Measurements from ENCODE around the gene KCNJ16. TPM values are rescaled to one million over a fixed set of nuclear protein-coding genes. Genes with fewer than 3 reads are reported as not detected.

Gene KCNJ16
- total RNA-seq, 1 donor from 2014 or later = 0.17 TPM

- no peak for DNase-seq (ENCODE audit: low spot score)
- no peaks in the 10 kb centered on the region for H3K36me3 Mint-ChIP-seq (ENCODE audit: low read depth)
- no peak overlapping the region for H3K4me3 Mint-ChIP-seq (ENCODE audit: unreplicated experiment)
- TF ChIP-seq, protein P1, sequence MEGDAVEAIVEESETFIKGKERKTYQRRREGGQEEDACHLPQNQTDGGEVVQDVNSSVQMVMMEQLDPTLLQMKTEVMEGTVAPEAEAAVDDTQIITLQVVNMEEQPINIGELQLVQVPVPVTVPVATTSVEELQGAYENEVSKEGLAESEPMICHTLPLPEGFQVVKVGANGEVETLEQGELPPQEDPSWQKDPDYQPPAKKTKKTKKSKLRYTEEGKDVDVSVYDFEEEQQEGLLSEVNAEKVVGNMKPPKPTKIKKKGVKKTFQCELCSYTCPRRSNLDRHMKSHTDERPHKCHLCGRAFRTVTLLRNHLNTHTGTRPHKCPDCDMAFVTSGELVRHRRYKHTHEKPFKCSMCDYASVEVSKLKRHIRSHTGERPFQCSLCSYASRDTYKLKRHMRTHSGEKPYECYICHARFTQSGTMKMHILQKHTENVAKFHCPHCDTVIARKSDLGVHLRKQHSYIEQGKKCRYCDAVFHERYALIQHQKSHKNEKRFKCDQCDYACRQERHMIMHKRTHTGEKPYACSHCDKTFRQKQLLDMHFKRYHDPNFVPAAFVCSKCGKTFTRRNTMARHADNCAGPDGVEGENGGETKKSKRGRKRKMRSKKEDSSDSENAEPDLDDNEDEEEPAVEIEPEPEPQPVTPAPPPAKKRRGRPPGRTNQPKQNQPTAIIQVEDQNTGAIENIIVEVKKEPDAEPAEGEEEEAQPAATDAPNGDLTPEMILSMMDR (IDR thresholded peaks at IDR 0.05) = no peak
- no peaks in the 10 kb centered on the region for H3K9me3 Mint-ChIP-seq (ENCODE audit: low read depth)
- no peak overlapping the region for H3K27ac Mint-ChIP-seq (ENCODE audit: unreplicated experiment)
- peaks cover 10% of the 10 kb centered on the region for H3K4me1 Mint-ChIP-seq (ENCODE audit: low read depth)
- no peaks in the 10 kb centered on the region for H3K27me3 Mint-ChIP-seq (ENCODE audit: low read depth)
Measured at GRCh38 chr17:70095455-70095854, 20.4 kb downstream of the KCNJ16 start.

DNA sequence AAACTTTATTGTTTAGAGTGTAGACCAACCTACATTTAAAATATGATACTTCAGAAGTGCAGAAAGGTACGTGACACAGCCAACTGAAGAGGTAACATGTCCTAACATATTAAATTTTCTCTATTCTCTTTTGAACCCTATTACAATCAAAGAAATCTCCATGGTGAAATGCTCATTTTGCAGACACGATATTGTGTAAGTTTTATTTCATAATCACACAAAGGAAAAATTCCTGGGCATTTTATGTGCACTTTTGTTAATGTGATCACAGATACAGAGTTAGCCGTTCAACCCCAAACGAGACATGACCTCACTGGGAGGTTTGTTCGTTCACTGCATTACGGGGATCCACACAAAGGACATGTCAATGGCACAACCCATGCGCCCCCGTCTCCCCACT lies 21.8 kb downstream of the KCNJ16 start:
- TF ChIP-seq, protein P1 (IDR thresholded peaks at IDR 0.05) = no peak
- DNase-seq (ENCODE audit: low spot score) = no peak
- H3K4me3 Mint-ChIP-seq (ENCODE audit: unreplicated experiment) = no peak overlapping the region
- H3K27me3 Mint-ChIP-seq (ENCODE audit: low read depth) = no peaks in the 10 kb centered on the region
- no peaks in the 10 kb centered on the region for H3K36me3 Mint-ChIP-seq (ENCODE audit: low read depth)
- H3K9me3 Mint-ChIP-seq (ENCODE audit: low read depth) = no peaks in the 10 kb centered on the region
- H3K4me1 Mint-ChIP-seq (ENCODE audit: low read depth) = peaks cover 10% of the 10 kb centered on the region
- no peak overlapping the region for H3K27ac Mint-ChIP-seq (ENCODE audit: unreplicated experiment)

GRCh38 chr17:70098030-70098429 lies 23.0 kb downstream of the KCNJ16 start:
- DNase-seq (ENCODE audit: low spot score) = no peak
- H3K4me3 Mint-ChIP-seq (ENCODE audit: unreplicated experiment) = no peak overlapping the region
- peaks cover 10% of the 10 kb centered on the region for H3K4me1 Mint-ChIP-seq (ENCODE audit: low read depth)
- H3K27me3 Mint-ChIP-seq (ENCODE audit: low read depth) = no peaks in the 10 kb centered on the region
- TF ChIP-seq, protein P1 (IDR thresholded peaks at IDR 0.05) = no peak
- no peak overlapping the region for H3K27ac Mint-ChIP-seq (ENCODE audit: unreplicated experiment)
- H3K9me3 Mint-ChIP-seq (ENCODE audit: low read depth) = no peaks in the 10 kb centered on the region
- no peaks in the 10 kb centered on the region for H3K36me3 Mint-ChIP-seq (ENCODE audit: low read depth)

DNA sequence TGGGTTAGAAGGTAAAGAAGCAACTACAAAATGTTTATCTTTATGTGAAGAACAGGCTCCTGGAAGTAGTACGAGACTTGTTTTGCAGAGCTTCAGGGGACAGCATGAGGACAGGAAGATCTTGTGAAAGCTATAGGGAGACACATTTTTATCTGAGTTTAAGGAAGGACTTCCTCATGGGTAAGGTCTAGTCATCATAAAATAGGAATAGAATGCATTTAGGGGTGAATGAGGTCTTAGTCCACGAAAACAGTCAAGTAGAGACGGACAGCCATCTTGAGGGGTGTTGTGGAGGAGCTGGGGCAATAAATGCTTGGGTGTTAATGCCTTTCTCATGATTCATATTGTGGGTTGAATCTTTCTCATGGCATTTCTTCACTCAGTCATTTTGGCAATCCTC lies 24.3 kb downstream of the KCNJ16 start:
- Mint-ChIP-seq H3K4me3 (ENCODE audit: unreplicated experiment) (no peak overlapping the region), H3K4me1 (ENCODE audit: low read depth) (peaks cover 10% of the 10 kb centered on the region), H3K9me3 (ENCODE audit: low read depth) (no peaks in the 10 kb centered on the region), H3K36me3 (ENCODE audit: low read depth) (no peaks in the 10 kb centered on the region), H3K27me3 (ENCODE audit: low read depth) (no peaks in the 10 kb centered on the region), H3K27ac (ENCODE audit: unreplicated experiment) (no peak overlapping the region)
- no peak for DNase-seq (ENCODE audit: low spot score)
- TF ChIP-seq, protein P1 (IDR thresholded peaks at IDR 0.05) = no peak

- no peak for DNase-seq (ENCODE audit: low spot score)
- Mint-ChIP-seq H3K9me3 (ENCODE audit: low read depth) (no peaks in the 10 kb centered on the region), H3K27me3 (ENCODE audit: low read depth) (no peaks in the 10 kb centered on the region), H3K36me3 (ENCODE audit: low read depth) (no peaks in the 10 kb centered on the region), H3K27ac (ENCODE audit: unreplicated experiment) (no peak overlapping the region), H3K4me1 (ENCODE audit: low read depth) (peaks cover 10% of the 10 kb centered on the region), H3K4me3 (ENCODE audit: unreplicated experiment) (no peak overlapping the region)
- TF ChIP-seq, protein P1 (IDR thresholded peaks at IDR 0.05) = no peak
Measured at GRCh38 chr17:70099884-70100283, 24.9 kb downstream of the KCNJ16 start.
